H9 (cell line): ENCODE results near the gene PCDH9. TPM values are rescaled to one million over a fixed set of nuclear protein-coding genes. Genes with fewer than 3 reads are reported as not detected.

ENCODE experiments used
- DNase-seq: peaks from one replicate; pipeline ENCODE4 v3.0.0-alpha.2; 2017
- H2AFZ ChIP-seq: one replicate; pipeline ENCODE4 v1.6.1; 2013; ENCODE audit warnings: mild to moderate bottlenecking, low read length, control low read depth, moderate library complexity
- H2AK5ac ChIP-seq: 2 replicates; pipeline ENCODE4 v1.6.1; 2013; ENCODE audit warnings: low read length, control low read depth, mixed read lengths; ENCODE audit not compliant: insufficient read length
- H2BK120ac ChIP-seq: one replicate; pipeline ENCODE4 v1.6.1; 2013; ENCODE audit warnings: low read depth, mild to moderate bottlenecking, low read length, control low read depth, inconsistent platforms; ENCODE audit not compliant: poor library complexity, severe bottlenecking
- H2BK12ac ChIP-seq: 2 replicates; pipeline ENCODE4 v1.6.1; 2013; ENCODE audit warnings: low read length, control low read depth, mixed read lengths, low read depth; ENCODE audit not compliant: insufficient read length
- H2BK15ac ChIP-seq: 2 replicates; pipeline ENCODE4 v1.6.1; 2013; ENCODE audit warnings: low read depth, low read length, control low read depth
- H2BK20ac ChIP-seq: one replicate; pipeline ENCODE4 v1.6.1; 2013; ENCODE audit warnings: low read depth, mild to moderate bottlenecking, low read length, control low read depth, inconsistent platforms; ENCODE audit not compliant: poor library complexity, severe bottlenecking
- H2BK5ac ChIP-seq: 2 replicates; pipeline ENCODE4 v1.6.1; 2013; ENCODE audit warnings: low read length, control low read depth, mixed read lengths; ENCODE audit not compliant: insufficient read length
- H3K14ac ChIP-seq: 2 replicates; pipeline ENCODE4 v1.6.1; 2013; ENCODE audit warnings: low read length, control low read depth; ENCODE audit not compliant: insufficient read depth
- H3K18ac ChIP-seq: 2 replicates; pipeline ENCODE4 v1.6.1; 2013; ENCODE audit warnings: low read depth, mild to moderate bottlenecking, mixed read lengths, low read length, control low read depth; ENCODE audit not compliant: insufficient read length
- H3K23ac ChIP-seq: 2 replicates; pipeline ENCODE4 v1.6.1; 2013; ENCODE audit warnings: low read length, control low read depth, mixed read lengths, low read depth; ENCODE audit not compliant: insufficient read length
- H3K23me2 ChIP-seq: 2 replicates; pipeline ENCODE4 v1.6.1; 2013; ENCODE audit warnings: low read depth, mild to moderate bottlenecking, mixed read lengths, low read length, control low read depth; ENCODE audit not compliant: insufficient read length, poor library complexity, severe bottlenecking
- H3K27ac ChIP-seq: 2 replicates; pipeline ENCODE4 v1.5.1; 2013; ENCODE audit warnings: low read length, control low read depth, mixed read lengths, low read depth; ENCODE audit not compliant: insufficient read length
- H3K27me3 ChIP-seq: 2 replicates; pipeline ENCODE4 v1.6.1; 2013; ENCODE audit warnings: low read length, control low read depth, inconsistent platforms; ENCODE audit not compliant: insufficient read depth
- H3K4ac ChIP-seq: 2 replicates; pipeline ENCODE4 v1.6.1; 2013; ENCODE audit warnings: low read depth, mild to moderate bottlenecking, control low read depth, inconsistent platforms, low read length, moderate library complexity
- H3K4me1 ChIP-seq: 2 replicates; pipeline ENCODE4 v1.6.1; 2013; ENCODE audit warnings: low read length, control low read depth, inconsistent platforms; ENCODE audit not compliant: insufficient read depth
- H3K4me2 ChIP-seq: 2 replicates; pipeline ENCODE4 v1.6.1; 2013; ENCODE audit warnings: low read length, control low read depth, mixed read lengths; ENCODE audit not compliant: insufficient read length, insufficient read depth
- H3K56ac ChIP-seq: 2 replicates; pipeline ENCODE4 v1.6.1; 2013; ENCODE audit warnings: low read depth, mild to moderate bottlenecking, mixed read lengths, low read length, control low read depth; ENCODE audit not compliant: insufficient read length
- H3K79me1 ChIP-seq: 2 replicates; pipeline ENCODE4 v1.6.1; 2013; ENCODE audit warnings: low read depth, mild to moderate bottlenecking, moderate library complexity, low read length, control low read depth, inconsistent platforms; ENCODE audit not compliant: insufficient read depth, poor library complexity, severe bottlenecking
- H3K79me2 ChIP-seq: 2 replicates; pipeline ENCODE4 v1.6.1; 2013; ENCODE audit warnings: low read length, control low read depth, inconsistent platforms; ENCODE audit not compliant: insufficient read depth
- H3K9ac ChIP-seq: 2 replicates; pipeline ENCODE4 v1.6.1; 2013; ENCODE audit warnings: low read length, control low read depth, mixed read lengths; ENCODE audit not compliant: insufficient read length; ENCODE audit errors: extremely low read depth
- H3K9me3 ChIP-seq: one replicate; pipeline ENCODE4 v1.6.1; 2013; ENCODE audit warnings: low read depth, low read length, inconsistent platforms; ENCODE audit not compliant: control insufficient read depth
- H3T11ph ChIP-seq: one replicate; pipeline ENCODE4 v1.6.1; 2013; ENCODE audit warnings: mild to moderate bottlenecking, low read length, control low read depth, inconsistent platforms
- H4K20me1 ChIP-seq: one replicate; pipeline ENCODE4 v1.6.1; 2013; ENCODE audit not compliant: control insufficient read depth, insufficient read length, insufficient read depth
- H4K5ac ChIP-seq: 2 replicates; pipeline ENCODE4 v1.6.1; 2013; ENCODE audit warnings: low read depth, mild to moderate bottlenecking, mixed read lengths, low read length, control low read depth; ENCODE audit not compliant: insufficient read length
- H4K8ac ChIP-seq: replicated peaks from 2 replicates; pipeline ENCODE4 v1.6.1; 2013; ENCODE audit warnings: low read length, control low read depth, mixed read lengths, low read depth; ENCODE audit not compliant: insufficient read length
- H4K91ac ChIP-seq: 2 replicates; pipeline ENCODE4 v1.6.1; 2013; ENCODE audit warnings: low read depth, mild to moderate bottlenecking, moderate library complexity, mixed read lengths, low read length, control low read depth; ENCODE audit not compliant: insufficient read length
- H3K27ac Mint-ChIP-seq, 3 experiments: 2 replicates in 2 of 3; 3 replicates in 1 of 3; pipeline ENCODE4 v1.8.0; 2020 to 2021; ENCODE audit warnings: mixed read lengths in 3 of 3, mild to moderate bottlenecking in 1 of 3, moderate library complexity in 1 of 3
- H3K27me3 Mint-ChIP-seq: 2 replicates; pipeline ENCODE4 v1.8.0; 2021; ENCODE audit warnings: low read depth, mild to moderate bottlenecking, moderate library complexity, mixed read lengths
- H3K36me3 Mint-ChIP-seq, 3 experiments: 2 replicates in 2 of 3; 3 replicates in 1 of 3; pipeline ENCODE4 v1.8.0; 2020 to 2021; ENCODE audit warnings: low read depth in 3 of 3, mixed read lengths in 3 of 3; ENCODE audit not compliant: insufficient read depth in 1 of 3
- H3K4me1 Mint-ChIP-seq, 2 experiments: 2 replicates each; pipeline ENCODE4 v1.8.0; 2020; ENCODE audit warnings: mixed read lengths in 2 of 2
- H3K4me3 Mint-ChIP-seq, 2 experiments: 2 replicates in 1 of 2; 3 replicates in 1 of 2; pipeline ENCODE4 v1.8.0; 2020 to 2021; ENCODE audit warnings: mild to moderate bottlenecking in 2 of 2, mixed read lengths in 2 of 2, moderate library complexity in 1 of 2
- H3K9me3 Mint-ChIP-seq, 2 experiments: 2 replicates in 1 of 2; 3 replicates in 1 of 2; pipeline ENCODE4 v1.8.0; 2020; ENCODE audit warnings: mild to moderate bottlenecking in 2 of 2, mixed read lengths in 2 of 2, moderate library complexity in 1 of 2
- CTCF ChIP-seq: fragments of 200-600 bp; sonication (generic); conservative IDR thresholded peaks from 3 replicates; pipeline ENCODE4 v1.8.0; 2021; ENCODE audit warnings: antibody characterized with exemption, mild to moderate bottlenecking
- WGBS: extraction: QIAGEN DNeasy Blood & Tissue Kit; methylation state at CpG from one replicate; pipeline ENCODE4 v1.1.7; 2013; ENCODE audit warnings: missing lambda C conversion rate, low lambda C conversion rate, mixed read lengths; ENCODE audit not compliant: insufficient read length; ENCODE audit errors: extremely low coverage; 5-methylcytosine and 5-hydroxymethylcytosine counted together
- total RNA-seq: library from RNA; stranded (reverse); gene quantifications from 2 replicates; pipeline ENCODE4 v1.2.1, GENCODE V29; 2021

PCDH9 gene
- total RNA-seq, 1 experiment from 2014 or later = 0.11 TPM

DNA sequence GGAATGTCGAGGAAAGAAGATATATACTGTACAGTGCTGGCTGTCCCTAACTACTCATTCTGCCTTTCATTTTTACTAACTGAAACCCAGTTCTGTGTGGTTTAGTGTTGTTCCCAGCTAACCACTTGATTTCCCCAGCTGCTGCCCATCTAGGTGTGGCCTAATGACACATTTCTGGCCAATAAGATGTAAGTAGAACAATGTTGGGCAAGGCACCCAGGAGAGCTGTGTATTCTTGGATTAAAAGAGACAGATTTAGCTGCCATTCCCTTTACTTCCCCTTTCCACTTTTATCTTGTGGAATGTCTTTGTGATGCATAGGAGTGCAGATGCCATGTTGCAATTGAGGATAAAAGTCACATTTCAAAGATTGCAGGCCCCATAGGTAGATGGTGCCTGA is 28.3 kb upstream of the PCDH9 start:
- Histone ChIP-seq H3K23me2 (no peaks in the 10 kb centered on the region), H3K14ac (no peak overlapping the region), H3K4me1 (peaks cover 8% of the 10 kb centered on the region; the same call in 1 of the 2 replicates), H3K9ac (no peak overlapping the region), H3K79me2 (no peaks in the 10 kb centered on the region), H2AFZ (no peak overlapping the region), H2AK5ac (no peak overlapping the region), H3K4me2 (no peak overlapping the region), H3K18ac (no peak overlapping the region), H2BK20ac (no peak overlapping the region), H3K27me3 (no peaks in the 10 kb centered on the region), H4K8ac (no peak overlapping the region), H3K27ac (no peak overlapping the region), H2BK120ac (no peak overlapping the region), H3T11ph (no peak overlapping the region), H2BK12ac (no peak overlapping the region), H3K23ac (no peak overlapping the region), H3K4ac (no peak overlapping the region), H4K20me1 (no peaks in the 10 kb centered on the region), H3K56ac (no peak overlapping the region), H3K79me1 (no peaks in the 10 kb centered on the region), H2BK15ac (no peak overlapping the region), H4K91ac (no peak overlapping the region), H2BK5ac (no peak overlapping the region), H3K9me3 (no peaks in the 10 kb centered on the region), H4K5ac (no peak overlapping the region)
- Mint-ChIP-seq H3K27ac (no peak overlapping the region; a peak in 1 of 7 replicates), H3K27me3 (no peaks in the 10 kb centered on the region), H3K4me3 (no peak overlapping the region), H3K36me3 (no peaks in the 10 kb centered on the region), H3K4me1 (peaks cover 13 to 15% of the 10 kb centered on the region in 2 experiments), H3K9me3 (no peaks in the 10 kb centered on the region)
- no CpG with 5 or more reads among the region's 1 CpG for WGBS
- peak; percentile 61 for DNase-seq
- TF ChIP-seq CTCF = no peak
